Activated CD4-positive, alpha-beta T cell treated with anti-CD3 and anti-CD28 coated beads, Interleukin-2, amount 10 ng/mL, durations not matched to agents 24 days and 14 days (primary cell): ENCODE measurements around the gene CCNT1. TPM values are rescaled to one million over a fixed set of nuclear protein-coding genes. Genes with fewer than 3 reads are reported as not detected.
"Not testable (repeated sequence)": the region's sequence is repeated elsewhere in the genome, so short reads cannot be mapped to it uniquely, and the experiment has no call there.

Source experiments
- DNase-seq: peaks from one replicate; pipeline ENCODE4 v3.0.0; 2022
- H3K27ac Mint-ChIP-seq: one replicate; pipeline ENCODE4 v1.8.0; 2022; ENCODE audit warnings: mild to moderate bottlenecking, mixed read lengths
- H3K27me3 Mint-ChIP-seq: one replicate; pipeline ENCODE4 v1.8.0; 2022; ENCODE audit warnings: mixed read lengths
- H3K36me3 Mint-ChIP-seq: one replicate; pipeline ENCODE4 v1.8.0; 2022; ENCODE audit warnings: low read depth, mild to moderate bottlenecking, mixed read lengths
- H3K4me1 Mint-ChIP-seq: one replicate; pipeline ENCODE4 v1.8.0; 2021; ENCODE audit warnings: mixed read lengths
- H3K4me3 Mint-ChIP-seq: one replicate; pipeline ENCODE4 v1.8.0; 2022; ENCODE audit warnings: mild to moderate bottlenecking, moderate library complexity, mixed read lengths
- H3K9me3 Mint-ChIP-seq: one replicate; pipeline ENCODE4 v1.8.0; 2021; ENCODE audit warnings: mixed read lengths
- intact Hi-C: fragments of 100-400 bp; cut with micrococcal nuclease; formaldehyde crosslinking; loops from one replicate; pipeline ENCODE4 v1.15.1; 2023
- total RNA-seq: library from RNA; stranded (reverse); gene quantifications from 2 replicates; pipeline ENCODE4 v1.2.3, GENCODE V29; 2022

CCNT1 gene
- total RNA-seq, 1 donor from 2014 or later, result 70.9 TPM

GRCh38 chr12:48686615-48687334 is 29.7 kb downstream of the CCNT1 start:
- Mint-ChIP-seq H3K4me1 (peaks cover 8% of the 10 kb centered on the region), H3K36me3 (peaks cover 31% of the 10 kb centered on the region), H3K9me3 (no peaks in the 10 kb centered on the region), H3K4me3 (no peak overlapping the region), H3K27ac (no peak overlapping the region), H3K27me3 (no peaks in the 10 kb centered on the region)
- intact Hi-C loops, result no loop called here
- DNase-seq, result no peak

GRCh38 chr12:48686037-48686595 is 30.4 kb downstream of the CCNT1 start:
- Mint-ChIP-seq H3K36me3 (peaks cover 33% of the 10 kb centered on the region), H3K4me1 (peaks cover 10% of the 10 kb centered on the region), H3K4me3 (no peak overlapping the region), H3K9me3 (no peaks in the 10 kb centered on the region), H3K27ac (no peak overlapping the region), H3K27me3 (no peaks in the 10 kb centered on the region)
- intact Hi-C loops, result no loop called here
- DNase-seq, result no peak

- Mint-ChIP-seq H3K4me3 (no peak overlapping the region), H3K27ac (no peak overlapping the region), H3K27me3 (no peaks in the 10 kb centered on the region), H3K4me1 (peaks cover 26% of the 10 kb centered on the region), H3K9me3 (no peaks in the 10 kb centered on the region), H3K36me3 (peaks cover 38% of the 10 kb centered on the region)
- intact Hi-C loops, result loop anchor here (2.0 kb wide), 1 partner anchor 67 kb away; no protein-coding TSS in a partner anchor
- DNase-seq, result no peak
Observed at GRCh38 chr12:48683534-48683933, 33.0 kb downstream of the CCNT1 start.

GRCh38 chr12:48682927-48683326 is 33.6 kb downstream of the CCNT1 start:
- H3K36me3 Mint-ChIP-seq, result peaks cover 41% of the 10 kb centered on the region
- no peaks in the 10 kb centered on the region for H3K9me3 Mint-ChIP-seq
- H3K4me3 Mint-ChIP-seq, result peak overlapping the region; percentile 98
- no peak for DNase-seq
- peaks cover 28% of the 10 kb centered on the region for H3K4me1 Mint-ChIP-seq
- no peak overlapping the region for H3K27ac Mint-ChIP-seq
- no peaks in the 10 kb centered on the region for H3K27me3 Mint-ChIP-seq
- intact Hi-C loops, result loop anchor here (1.0 to 2.0 kb wide), 2 partner anchors 33 to 68 kb away; partner anchors contain the start of gene CCNT1

GRCh38 chr12:48682533-48682905 is 34.0 kb downstream of the CCNT1 start:
- intact Hi-C loops, result loop anchor here (1.0 to 2.0 kb wide), 2 partner anchors 34 to 68 kb away; partner anchors contain the start of gene CCNT1
- not testable (repeated sequence) for H3K9me3 Mint-ChIP-seq, H3K27me3 Mint-ChIP-seq

GRCh38 chr12:48681710-48682532 is 34.6 kb downstream of the CCNT1 start, which contains the start of gene KANSL2:
KANSL2 (minus strand) TSS chr12:48682238; CDS start chr12:48681632, 606 bp downstream.
- H3K4me1 Mint-ChIP-seq, result peaks cover 33% of the 10 kb centered on the region
- H3K36me3 Mint-ChIP-seq, result peaks cover 46% of the 10 kb centered on the region
- intact Hi-C loops, result loop anchor here (1.0 to 2.0 kb wide), 3 partner anchors 34 to 797 kb away; partner anchors contain the start of gene CCNT1
- H3K9me3 Mint-ChIP-seq, result no peaks in the 10 kb centered on the region
- DNase-seq, result peak; percentile 99
- H3K27me3 Mint-ChIP-seq, result no peaks in the 10 kb centered on the region
- peak within 1 kb of the TSS; percentile 94 for H3K27ac Mint-ChIP-seq
- H3K4me3 Mint-ChIP-seq, result peak within 1 kb of the TSS; percentile 98

More at GRCh38 chr12:48682533-48682905, 34.0 kb downstream of the CCNT1 start:
- Mint-ChIP-seq H3K4me1 (peaks cover 31% of the 10 kb centered on the region), H3K27ac (peak overlapping the region; percentile 94), H3K4me3 (peak overlapping the region; percentile 98), H3K36me3 (peaks cover 43% of the 10 kb centered on the region)
- DNase-seq, result not testable (repeated sequence)

GRCh38 chr12:48681399-48681709 is 35.2 kb downstream of the CCNT1 start:
- Mint-ChIP-seq H3K9me3 (no peaks in the 10 kb centered on the region), H3K36me3 (peaks cover 49% of the 10 kb centered on the region), H3K4me3 (peak overlapping the region; percentile 98), H3K27me3 (no peaks in the 10 kb centered on the region), H3K4me1 (peaks cover 35% of the 10 kb centered on the region), H3K27ac (peak overlapping the region; percentile 94)
- DNase-seq, result no peak
- intact Hi-C loops, result loop anchor here (1.0 kb wide), 1 partner anchor 796 kb away; no protein-coding TSS in a partner anchor

- Mint-ChIP-seq H3K27ac (peak overlapping the region; percentile 94), H3K4me1 (peaks cover 38% of the 10 kb centered on the region), H3K9me3 (no peaks in the 10 kb centered on the region), H3K36me3 (peaks cover 53% of the 10 kb centered on the region), H3K27me3 (no peaks in the 10 kb centered on the region), H3K4me3 (peak overlapping the region; percentile 98)
- intact Hi-C loops, result loop anchor here (1.0 kb wide), 1 partner anchor 796 kb away; no protein-coding TSS in a partner anchor
- no peak for DNase-seq
Observed at GRCh38 chr12:48680861-48681260, 35.6 kb downstream of the CCNT1 start.

- Mint-ChIP-seq H3K4me3 (peak overlapping the region; percentile 98), H3K36me3 (peaks cover 58% of the 10 kb centered on the region), H3K9me3 (no peaks in the 10 kb centered on the region), H3K4me1 (peaks cover 38% of the 10 kb centered on the region), H3K27ac (peak overlapping the region; percentile 96), H3K27me3 (no peaks in the 10 kb centered on the region)
- intact Hi-C loops, result no loop called here
- no peak for DNase-seq
Observed at GRCh38 chr12:48678551-48679185, 37.8 kb downstream of the CCNT1 start.

GRCh38 chr12:48671231-48671856 is 45.2 kb downstream of the CCNT1 start:
- no peak overlapping the region for H3K4me3 Mint-ChIP-seq
- H3K4me1 Mint-ChIP-seq, result peaks cover 9% of the 10 kb centered on the region
- H3K27me3 Mint-ChIP-seq, result no peaks in the 10 kb centered on the region
- no peak for DNase-seq
- no peaks in the 10 kb centered on the region for H3K9me3 Mint-ChIP-seq
- intact Hi-C loops, result no loop called here
- peaks cover 51% of the 10 kb centered on the region for H3K36me3 Mint-ChIP-seq
- H3K27ac Mint-ChIP-seq, result no peak overlapping the region

GRCh38 chr12:48668996-48669395 is 47.5 kb downstream of the CCNT1 start:
- intact Hi-C loops, result no loop called here
- H3K4me1 Mint-ChIP-seq, result peaks cover 7% of the 10 kb centered on the region
- no peak overlapping the region for H3K27ac Mint-ChIP-seq
- H3K36me3 Mint-ChIP-seq, result peaks cover 51% of the 10 kb centered on the region
- DNase-seq, result no peak
- no peaks in the 10 kb centered on the region for H3K9me3 Mint-ChIP-seq
- no peak overlapping the region for H3K4me3 Mint-ChIP-seq
- H3K27me3 Mint-ChIP-seq, result no peaks in the 10 kb centered on the region

- Mint-ChIP-seq H3K36me3 (peaks cover 55% of the 10 kb centered on the region), H3K27me3 (no peaks in the 10 kb centered on the region), H3K4me3 (no peak overlapping the region), H3K9me3 (no peaks in the 10 kb centered on the region), H3K4me1 (peaks cover 6% of the 10 kb centered on the region), H3K27ac (no peak overlapping the region)
- DNase-seq, result no peak
- intact Hi-C loops, result no loop called here
Observed at GRCh38 chr12:48659863-48660262, 56.6 kb downstream of the CCNT1 start.

- H3K4me1 Mint-ChIP-seq, result no peaks in the 10 kb centered on the region
- intact Hi-C loops, result no loop called here
- H3K36me3 Mint-ChIP-seq, result peaks cover 57% of the 10 kb centered on the region
- DNase-seq, result no peak
- H3K27me3 Mint-ChIP-seq, result no peaks in the 10 kb centered on the region
- no peak overlapping the region for H3K4me3 Mint-ChIP-seq
- H3K9me3 Mint-ChIP-seq, result no peaks in the 10 kb centered on the region
- no peak overlapping the region for H3K27ac Mint-ChIP-seq
Observed at GRCh38 chr12:48651681-48652080, 64.8 kb downstream of the CCNT1 start.
